ENCODE data around the gene ADAMTSL2.

DNA sequence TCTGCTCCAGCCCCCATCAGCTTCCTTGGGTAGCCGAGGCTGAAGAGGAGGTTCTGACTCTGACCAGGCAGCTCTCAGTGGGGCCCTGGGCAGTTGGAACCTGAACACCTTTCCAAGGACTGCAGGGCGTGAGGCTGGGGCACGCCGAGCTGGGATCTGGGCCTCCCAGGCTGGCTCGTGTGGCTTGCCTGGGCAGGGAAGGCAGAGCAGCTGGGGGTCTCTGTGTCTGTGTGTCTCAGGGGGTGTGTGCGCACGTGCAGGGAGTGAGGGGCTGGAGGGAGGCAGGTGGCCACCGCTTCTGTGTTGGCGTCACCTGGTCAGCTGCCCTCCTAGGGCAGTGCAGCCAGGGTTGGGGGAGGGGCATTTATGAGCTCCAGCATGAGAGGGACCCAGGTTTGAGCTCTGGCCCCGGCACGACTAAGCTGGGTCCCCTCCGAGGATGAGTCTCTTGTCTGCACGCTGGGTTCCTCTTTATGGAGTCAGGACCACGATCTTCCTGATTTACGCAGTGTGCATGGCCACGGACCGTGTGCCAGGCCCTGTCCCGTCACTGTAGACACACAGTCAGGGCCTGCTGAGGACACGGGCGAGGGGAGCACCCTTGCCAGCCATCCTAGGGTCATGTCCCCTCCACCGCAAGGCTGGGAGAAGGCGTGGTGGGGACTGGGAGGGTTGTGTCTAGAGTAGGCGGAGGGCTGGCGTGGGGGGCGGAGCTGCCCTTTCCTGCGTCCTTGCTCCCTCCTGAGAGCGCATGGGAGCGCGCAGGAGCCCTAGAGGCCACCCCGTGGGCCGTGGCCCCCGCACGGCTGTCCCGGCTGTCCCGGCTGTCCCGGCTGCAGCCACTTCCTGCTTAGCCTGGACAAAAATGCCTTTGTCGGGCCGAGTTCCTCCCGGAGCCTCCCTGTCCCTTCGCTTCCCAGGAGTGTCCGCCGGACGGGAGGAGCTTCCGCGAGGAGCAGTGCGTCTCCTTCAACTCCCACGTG, 4.6 kb downstream of the ADAMTSL2 start:
- TF ChIP-seq, protein P1, sequence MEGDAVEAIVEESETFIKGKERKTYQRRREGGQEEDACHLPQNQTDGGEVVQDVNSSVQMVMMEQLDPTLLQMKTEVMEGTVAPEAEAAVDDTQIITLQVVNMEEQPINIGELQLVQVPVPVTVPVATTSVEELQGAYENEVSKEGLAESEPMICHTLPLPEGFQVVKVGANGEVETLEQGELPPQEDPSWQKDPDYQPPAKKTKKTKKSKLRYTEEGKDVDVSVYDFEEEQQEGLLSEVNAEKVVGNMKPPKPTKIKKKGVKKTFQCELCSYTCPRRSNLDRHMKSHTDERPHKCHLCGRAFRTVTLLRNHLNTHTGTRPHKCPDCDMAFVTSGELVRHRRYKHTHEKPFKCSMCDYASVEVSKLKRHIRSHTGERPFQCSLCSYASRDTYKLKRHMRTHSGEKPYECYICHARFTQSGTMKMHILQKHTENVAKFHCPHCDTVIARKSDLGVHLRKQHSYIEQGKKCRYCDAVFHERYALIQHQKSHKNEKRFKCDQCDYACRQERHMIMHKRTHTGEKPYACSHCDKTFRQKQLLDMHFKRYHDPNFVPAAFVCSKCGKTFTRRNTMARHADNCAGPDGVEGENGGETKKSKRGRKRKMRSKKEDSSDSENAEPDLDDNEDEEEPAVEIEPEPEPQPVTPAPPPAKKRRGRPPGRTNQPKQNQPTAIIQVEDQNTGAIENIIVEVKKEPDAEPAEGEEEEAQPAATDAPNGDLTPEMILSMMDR (conservative IDR thresholded peaks at IDR 0.05) = no peak
- TF ChIP-seq ZFX (IDR thresholded peaks at IDR 0.05) = no peak
